Activated CD8-positive, alpha-beta memory T cell treated with anti-CD3 and anti-CD28 coated beads, Interleukin-2, amount 50 U/mL, for 1 hour (primary cell): ENCODE results near the gene HEXB.
"Not testable (repeated sequence)": the region's sequence is repeated elsewhere in the genome, so short reads cannot be mapped to it uniquely, and the experiment has no call there.

ENCODE experiments used
- DNase-seq: peaks from one replicate; pipeline ENCODE4 v3.0.0-alpha.2; 2020; ENCODE audit errors: extremely low read depth

HEXB gene

DNA sequence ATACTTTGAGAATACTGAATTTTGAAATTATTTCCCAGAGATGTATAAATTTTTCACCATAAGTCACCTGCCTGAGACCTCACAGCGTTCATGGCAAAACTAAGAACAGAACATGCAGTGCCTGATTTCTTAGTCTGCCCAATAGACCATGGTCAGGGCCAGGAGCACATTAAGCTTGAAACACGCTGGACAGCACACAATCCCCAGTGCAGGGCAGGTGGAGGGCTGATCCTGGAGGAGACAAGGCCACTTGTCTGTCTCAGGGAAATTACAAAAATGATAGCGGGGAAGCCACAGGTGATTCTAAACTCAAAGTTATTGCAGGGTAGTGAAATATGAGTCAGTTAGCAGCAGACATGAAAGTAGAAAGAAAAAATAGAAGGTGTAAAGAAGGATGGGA is 25.9 kb upstream of the HEXB start:
- no peak for DNase-seq

DNA sequence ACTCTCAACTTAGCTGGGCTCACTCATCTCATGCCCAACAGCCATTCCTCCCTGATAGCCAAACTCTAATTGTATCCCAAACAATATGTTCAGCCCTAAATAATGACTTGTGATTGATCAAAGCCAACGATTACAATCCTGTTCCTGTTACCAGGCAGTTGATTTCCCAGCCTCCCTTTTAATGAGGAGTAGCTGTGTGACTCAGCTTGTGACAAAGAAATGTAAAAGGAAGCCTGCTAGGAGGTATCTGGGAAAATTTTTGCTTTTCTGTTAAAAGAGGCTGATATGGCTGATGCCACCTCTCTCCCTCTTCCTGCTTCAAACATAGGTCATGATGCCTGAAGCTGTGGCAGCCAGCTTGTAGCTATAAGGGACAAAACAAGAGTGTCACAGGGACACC is 24.9 kb upstream of the HEXB start:
- DNase-seq, result no peak

DNA sequence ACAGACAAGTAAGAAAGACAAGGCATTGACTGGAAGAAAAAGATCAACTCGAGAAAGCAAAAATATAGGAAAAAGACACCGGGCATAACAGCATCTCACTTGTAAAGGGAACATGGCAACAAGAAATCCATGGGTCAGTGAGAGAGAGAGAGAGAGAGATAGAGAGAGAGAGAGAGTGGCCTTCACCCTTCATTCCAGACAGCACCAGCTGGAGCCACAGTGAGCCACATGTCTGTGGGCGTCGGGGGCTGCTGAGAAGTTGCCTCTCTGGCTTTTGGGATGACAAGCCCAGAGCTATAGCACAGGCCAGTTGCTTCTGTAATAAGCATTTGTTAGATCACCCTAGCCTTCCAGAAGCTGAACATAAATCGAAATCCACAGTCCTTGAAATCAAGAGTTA is 24.2 kb upstream of the HEXB start:
- no peak for DNase-seq

DNA sequence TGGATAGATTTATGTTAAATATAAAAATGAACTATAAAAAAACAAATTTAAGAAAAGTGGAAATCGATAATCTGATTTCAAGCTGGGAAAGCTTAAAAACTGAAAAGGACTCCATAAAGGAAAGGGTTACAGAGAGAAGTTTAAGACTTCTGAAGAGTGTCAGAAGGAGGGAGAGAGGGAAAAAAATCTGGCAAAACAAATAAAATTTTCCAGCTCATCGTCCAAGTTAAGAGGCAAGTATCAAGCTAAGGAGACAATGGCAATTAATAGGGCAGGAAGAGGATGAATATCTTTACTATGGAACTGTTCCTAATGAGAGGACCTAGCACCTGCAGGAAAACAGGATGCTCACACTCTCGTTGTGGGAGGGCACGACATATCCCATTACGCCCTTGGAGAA is 20.5 kb upstream of the HEXB start:
- no peak for DNase-seq

DNA sequence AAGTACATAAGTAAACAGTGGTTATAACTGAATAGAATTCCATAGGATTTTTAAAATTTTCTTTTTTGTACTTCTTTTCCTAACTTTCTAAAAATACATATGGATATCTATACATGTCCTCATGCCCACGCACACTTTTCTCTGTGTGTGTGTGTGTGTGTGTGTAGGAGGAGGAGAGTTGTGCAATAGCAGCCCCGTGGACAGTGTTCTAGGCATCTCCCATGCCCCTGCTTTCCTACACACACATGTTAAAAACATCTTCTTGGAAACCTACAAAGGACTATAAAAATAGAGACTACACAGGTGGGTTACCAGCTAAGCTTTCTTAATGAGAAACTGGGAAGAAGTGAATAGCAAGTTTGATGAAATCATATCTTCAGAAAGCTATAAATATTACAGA is 19.8 kb upstream of the HEXB start:
- no peak for DNase-seq

DNA sequence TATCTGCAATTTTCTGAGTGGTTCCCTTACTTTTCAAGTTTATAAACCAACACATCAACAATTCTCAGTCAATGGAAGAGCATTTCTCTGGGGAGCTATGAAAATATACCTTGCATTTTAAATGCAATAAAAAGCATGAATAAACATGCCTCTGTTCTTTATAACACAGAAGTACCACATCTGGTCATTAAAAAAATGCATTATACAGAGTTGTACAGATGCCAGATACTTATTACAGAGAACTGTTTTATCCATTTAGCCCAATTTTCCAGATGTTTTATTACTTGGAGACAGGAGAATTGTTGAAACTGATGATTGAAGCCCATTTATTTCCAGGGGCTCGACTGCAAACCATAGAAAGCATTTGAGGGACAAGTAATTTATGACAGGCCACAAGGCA is 19.2 kb upstream of the HEXB start:
- no peak for DNase-seq

DNA sequence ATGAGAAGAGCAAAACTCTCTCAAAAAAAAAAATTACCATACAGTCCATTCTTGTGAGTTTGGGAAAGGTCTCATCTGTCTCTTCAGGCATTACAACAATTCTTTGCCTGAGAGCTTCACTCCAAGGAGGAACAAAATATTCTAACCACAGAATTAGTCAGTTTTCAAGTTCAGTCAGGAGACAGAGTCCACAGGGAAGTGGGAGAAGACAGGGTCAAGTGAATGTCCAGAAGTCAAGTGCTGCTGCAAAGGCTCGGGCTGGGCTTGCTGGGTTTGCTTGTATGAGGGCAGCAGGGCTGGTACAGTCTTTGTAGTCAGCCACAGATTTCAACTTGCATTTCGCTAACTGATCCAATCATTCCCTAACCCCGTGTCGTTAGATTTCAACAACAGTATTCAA is 17.6 kb upstream of the HEXB start:
- DNase-seq, result no peak

DNA sequence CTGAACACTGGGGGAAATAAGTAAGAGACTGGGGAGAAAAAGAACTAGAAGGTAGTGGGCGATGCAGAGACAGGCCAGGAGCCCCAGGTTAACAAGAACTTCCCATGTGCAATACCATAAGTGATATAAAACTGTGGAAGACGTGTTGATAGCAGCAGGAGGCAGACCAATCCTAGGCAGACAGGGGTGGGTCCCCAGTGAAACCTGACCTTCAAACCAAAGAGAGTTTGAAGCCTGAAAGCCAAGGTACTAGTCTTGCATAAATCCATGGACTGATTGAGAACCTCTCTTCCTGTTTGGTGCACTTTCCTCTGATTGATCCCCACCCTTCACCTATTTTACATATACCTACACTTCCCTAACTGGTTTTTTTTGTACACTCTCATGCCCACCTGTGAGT is 15.2 kb upstream of the HEXB start:
- no peak for DNase-seq

DNA sequence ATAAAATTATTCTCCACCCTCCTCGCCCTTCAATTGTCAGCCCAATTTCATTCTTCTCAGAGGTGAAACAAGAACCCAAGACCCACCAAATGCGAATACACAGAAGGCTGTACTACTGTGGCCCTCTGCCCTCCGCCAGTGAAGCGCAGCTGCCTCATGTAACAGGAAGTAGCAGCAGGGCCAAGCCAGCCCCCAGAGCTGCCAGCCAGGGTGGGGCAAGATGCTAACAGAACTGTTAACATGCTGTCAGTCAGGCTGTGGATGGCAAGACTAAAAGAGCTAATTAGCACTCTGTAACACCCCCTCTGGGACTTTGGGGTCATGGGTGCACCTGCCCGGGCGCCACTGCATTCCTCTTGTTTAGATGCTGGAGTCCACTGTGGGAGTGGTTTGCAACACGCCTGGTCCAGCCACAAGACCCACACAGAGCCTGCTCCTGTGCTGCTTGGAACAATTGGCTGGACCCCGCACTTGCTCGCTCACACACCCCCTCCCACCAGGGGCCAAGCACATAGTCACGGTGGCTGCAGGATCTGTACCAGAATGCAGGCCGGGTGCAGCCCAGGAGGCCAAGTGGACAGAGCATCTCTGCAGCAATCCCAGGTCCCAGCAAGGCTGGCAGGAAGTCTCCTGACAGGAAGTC is 14.5 kb upstream of the HEXB start:
- no peak for DNase-seq

DNA sequence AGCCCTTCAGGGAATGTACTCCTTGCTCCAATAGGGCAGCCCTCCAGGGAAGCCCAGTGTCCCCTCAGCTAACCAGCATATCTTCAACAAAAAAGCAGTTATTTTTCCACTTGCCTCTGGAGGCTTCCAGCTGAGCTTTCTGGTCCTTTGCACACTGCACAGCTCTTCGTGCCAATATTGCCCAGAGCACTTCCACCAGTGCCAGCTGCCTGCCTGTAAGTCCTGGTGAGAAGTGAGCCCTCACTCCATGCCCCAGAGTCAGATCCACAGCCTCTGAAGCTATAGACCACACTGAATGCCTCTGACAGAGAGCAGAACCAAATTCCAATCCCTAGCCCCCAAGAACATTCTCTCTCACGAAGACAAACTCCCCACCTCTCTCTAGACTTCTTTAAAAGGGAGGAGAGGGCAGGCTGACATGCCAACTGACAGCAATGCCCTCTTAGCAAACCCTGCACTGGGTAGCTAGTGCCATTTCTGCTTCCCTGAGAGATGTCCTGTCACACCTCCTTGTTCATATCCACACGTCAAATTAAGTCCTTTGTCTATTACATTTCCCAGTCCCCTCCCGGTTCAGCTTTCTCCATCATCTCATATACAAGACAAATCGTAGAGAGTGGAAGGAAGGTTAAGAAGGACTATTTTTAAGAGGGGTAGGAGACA is 12.7 kb upstream of the HEXB start:
- no peak for DNase-seq

DNA sequence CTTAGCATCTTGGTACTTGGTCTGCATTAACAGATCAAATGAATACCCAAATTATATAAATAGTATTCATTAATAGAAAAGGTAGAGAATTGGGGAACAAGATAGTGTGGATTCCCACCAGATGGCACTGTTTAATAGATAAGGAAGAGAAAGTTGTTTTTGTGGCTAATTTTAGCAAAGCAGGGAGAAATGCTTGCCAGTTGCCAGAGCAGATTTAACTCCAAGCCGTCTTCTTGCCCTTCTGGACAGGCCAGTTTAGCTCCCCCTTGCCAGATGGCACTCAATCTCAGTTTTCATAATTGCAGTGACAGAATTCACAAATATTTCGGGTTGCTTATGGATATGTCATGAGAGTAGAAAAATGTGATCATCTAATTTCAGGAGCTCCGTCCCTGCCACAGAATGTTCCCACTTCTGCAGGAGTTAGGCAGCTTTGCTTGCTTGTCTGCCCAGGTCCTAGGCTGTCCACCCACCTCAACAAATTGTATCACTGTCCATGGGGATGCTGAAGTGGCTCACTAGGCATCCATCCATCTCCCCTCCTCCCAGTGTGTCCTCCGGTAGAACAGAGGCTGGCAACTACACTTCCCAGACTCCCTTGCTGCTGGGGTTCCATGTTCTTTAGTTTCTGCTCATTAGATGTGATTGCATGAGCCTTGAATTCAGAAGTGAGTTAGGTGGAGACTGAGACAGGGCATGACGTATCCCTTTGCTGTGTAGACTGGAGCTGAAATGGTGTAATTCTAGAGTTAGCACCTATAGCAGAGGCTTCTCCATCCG is 11.8 kb upstream of the HEXB start:
- no peak for DNase-seq

DNA sequence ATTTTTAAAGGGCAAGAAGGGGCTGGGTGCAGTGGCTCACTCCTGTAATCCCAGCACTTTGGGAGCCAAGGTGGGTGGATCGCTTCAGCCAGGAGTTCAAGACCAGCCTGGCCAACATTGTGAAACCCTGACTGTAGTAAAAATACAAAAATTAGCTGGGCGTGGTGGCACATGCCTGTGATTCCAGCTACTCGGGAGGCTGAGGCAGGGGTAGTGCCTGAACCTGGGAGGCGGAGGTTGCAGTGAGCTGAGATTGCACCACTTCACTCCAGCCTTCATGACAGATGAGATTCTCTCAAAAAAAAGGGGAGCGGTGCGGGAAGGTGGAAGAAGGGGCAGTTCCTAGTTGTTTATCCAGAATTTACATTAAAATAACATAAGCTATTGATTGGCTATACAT is 8.6 kb upstream of the HEXB start:
- DNase-seq, result not testable (repeated sequence)

DNA sequence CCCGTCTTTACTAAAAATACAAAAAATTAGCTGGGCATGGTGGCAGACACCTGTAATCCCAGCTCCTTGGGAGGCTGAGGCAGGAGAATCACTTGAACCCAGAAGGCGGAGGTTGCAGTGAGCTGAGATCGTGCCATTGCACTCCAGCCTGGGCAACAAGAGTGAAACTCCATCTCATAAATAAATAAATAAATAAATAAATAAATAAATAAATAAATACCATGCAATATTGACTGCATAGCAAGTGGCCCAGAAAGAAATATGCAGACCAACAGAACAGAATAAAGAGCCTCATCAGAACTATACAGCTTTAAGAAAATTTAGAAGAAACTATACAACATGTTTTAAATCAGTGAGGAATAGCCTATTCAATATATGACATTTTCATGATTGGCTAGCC is 6.9 kb upstream of the HEXB start:
- DNase-seq, result not testable (repeated sequence)

DNA sequence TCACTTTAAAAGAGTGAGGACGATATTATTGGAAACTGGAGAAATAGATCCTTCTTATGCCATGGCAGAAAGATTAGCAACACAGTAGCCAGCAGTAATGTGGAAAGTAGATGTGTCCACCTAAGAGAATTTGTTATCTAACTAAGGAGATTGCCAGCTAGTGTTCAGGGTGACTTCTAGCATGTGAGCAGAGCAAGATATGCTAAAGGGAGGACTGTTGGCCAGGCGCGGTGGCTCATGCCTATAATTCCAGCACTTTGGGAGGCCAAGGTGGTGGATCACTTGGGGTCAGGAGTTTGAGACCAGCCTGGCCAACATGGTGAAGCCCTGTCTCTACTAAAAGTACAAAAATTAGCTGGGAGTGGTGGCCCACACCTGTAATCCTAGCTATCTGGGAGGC is 5.7 kb upstream of the HEXB start:
- DNase-seq, result not testable (repeated sequence)

DNA sequence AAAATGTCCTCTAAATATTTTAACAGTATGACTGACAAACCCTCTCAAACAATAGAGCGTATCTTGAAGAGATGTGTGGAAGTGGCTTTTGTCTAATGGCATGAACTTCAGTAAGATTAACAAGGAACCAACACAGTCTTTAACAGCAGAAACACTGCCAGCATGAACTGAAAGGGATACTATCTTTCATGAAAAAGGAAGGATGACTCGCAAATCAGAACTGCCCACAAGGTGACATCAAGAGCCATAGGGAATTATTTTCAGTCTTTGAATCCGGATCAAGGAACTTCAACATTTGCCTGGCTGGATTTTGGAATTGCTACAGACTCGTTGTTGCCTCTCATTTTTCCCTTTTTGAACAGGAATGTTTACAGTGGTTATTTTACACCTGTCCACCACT is 5.1 kb upstream of the HEXB start:
- DNase-seq, result no peak

DNA sequence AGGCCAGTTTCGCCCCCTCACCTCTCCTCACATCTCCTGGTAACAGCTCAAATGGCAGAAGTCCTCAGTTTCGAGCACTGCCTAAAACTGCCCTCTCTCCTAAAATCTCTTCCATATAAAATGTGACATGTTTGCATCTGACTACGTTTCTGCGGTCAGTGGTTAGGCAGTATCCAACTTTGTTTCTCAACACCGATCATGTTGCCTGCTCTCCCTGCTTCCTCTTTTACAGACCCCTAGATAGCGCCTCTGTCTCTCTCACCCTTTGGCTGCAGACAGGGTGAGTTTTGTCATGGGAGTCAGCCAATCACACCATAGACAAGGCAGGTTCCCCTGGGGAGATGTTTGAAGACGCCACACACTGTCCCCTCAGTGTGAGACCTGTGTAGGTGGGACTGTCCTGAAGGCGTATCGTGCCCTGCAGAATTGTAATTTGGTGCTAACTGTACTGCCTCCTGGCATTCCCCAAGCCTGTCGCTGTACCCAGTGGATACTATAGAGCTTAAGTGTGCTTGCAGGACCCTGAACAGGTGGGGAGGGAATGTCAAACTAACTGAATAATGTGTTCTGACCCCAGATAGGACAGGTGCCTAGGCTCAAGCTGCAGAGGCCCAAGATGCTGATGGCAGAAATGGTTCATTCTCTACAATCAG is 1.1 kb downstream of the HEXB start:
- DNase-seq, result no peak

DNA sequence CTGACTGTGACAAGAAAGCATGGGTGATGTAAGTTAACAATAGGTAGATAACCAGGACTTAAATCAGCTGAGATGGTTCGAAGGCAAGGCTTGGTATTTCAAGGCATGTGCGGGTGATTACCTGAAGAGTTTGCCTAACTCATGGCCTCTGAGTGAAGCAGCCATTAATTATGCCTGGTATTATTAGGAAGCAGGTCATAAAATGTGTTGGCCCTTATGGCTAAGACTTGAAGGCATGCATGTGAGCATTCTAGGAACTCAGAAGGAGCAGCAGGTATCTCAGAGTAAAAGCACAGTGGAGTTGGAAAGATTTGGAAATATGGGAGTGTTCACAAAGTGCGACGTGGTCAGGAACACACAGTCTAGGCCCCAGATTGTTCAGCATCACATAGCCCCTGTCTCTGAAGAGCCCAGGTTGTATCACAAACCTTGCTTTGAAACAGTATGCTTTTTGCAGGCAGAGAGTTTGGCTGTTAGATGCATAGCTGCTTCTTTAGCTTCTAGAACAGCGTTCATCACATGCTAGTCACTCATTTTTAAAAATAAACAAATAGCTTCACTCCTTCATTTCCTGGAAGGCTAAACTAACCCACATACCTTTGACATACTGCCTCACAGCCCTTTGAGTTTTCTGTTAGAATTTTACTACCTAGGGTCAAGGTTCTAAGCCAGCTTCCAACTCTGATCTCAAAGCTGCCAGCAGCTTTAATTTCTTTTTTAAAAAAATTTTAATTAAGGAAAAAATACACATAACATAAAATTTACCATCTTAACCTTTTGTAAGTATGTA is 2.1 kb downstream of the HEXB start:
- DNase-seq, result no peak

DNA sequence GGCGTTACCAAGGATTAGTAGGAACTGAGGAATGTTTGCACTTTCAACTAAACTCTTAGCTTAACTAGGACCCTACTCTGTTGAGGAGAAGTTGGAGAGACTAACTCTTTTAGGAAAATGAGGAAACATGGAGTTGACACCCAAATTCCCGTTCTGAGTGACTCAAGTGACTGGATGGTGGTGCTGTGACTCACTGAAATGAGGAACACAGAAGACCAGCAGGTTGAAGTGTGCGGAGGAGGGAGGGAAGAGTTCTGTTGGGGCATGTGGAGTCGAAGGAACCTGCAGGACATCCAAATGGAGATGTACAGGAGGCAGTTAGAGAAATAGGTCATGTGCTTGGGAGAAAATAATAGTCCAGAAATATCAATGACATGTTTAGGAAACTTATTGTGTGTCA is 8.2 kb downstream of the HEXB start:
- DNase-seq, result no peak

DNA sequence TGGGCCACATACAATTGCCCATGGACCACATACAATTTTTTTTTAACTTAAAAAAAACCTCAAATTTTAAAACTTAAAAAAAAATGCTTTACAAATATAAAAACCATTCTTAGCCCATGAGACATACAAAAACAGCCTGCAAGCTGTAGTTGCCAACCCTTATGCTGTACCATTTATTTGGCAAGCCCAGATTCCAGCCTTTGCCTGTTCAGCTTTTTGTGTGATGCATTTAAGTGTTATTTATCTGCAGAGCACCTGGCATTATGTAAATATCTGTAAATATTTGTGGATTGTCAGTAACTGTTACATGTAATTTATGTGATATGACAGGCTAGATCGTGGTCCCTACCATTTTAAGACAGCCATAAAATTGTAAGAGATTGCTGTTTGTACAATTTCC is 32.6 kb downstream of the HEXB start:
- DNase-seq, result no peak

DNA sequence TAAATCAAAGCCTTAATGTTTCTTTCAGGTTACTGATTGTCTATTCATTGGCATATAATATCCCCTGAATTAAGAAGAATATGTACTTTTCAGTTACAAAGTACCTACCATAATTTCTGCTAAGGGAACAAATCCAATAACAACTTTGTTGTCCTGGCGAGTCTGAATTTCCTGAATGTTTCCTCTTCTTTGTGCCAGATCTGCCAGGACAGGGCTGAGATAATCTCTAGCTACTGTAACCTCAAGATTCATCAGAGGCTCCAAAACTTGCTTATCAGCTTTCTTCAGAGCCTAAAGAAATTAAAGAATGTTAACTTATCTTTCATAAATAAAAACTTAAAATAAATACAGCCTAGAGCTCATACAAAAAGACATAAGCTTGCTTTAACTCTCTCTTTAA is 37.2 kb downstream of the HEXB start:
- DNase-seq, result no peak

DNA sequence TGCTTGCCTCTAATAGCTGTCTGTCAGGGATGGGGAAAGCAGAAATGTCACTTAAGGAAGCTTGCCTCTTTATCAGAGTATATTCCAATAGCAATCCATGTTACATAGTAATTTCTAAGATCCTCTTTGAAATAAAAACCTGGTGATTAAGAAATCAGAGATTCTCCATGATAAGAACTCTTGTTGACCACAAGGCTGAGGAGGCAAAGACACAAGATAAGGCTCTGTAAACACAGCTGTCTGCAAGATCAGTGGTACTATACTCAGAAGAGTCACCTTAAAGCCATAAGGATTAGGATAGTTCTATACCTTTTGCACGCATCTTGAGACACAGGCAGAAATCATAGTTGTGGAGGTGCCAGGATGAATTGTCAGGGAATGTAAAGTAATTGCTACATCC is 40.3 kb downstream of the HEXB start:
- DNase-seq, result no peak

DNA sequence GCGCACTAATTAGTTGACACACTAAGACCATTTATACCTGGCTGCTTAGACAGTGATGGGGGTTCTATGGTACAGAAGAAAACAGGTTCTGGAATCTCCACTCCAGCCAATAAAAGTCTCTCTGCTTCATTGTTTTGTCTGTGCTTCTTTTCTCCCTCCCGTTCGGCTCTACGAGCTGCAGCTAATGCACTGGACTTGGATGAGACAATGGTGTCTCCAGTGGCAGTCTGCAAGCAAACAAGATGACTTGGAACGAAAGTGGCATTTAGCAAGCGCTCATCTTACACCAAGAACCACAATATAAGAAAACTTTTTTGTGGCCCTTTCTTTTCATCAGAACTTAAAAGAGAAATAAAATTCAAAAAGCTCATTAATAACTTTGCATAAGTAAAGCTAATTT is 51.7 kb downstream of the HEXB start:
- DNase-seq, result no peak
